T-helper 22 cell (primary cell): Measurements from ENCODE around the gene CSRP1.

Experiments used
- DNase-seq: peaks from one replicate; pipeline ENCODE4 v3.0.0-alpha.2; 2020; ENCODE audit warnings: low read depth

CSRP1 gene

DNA sequence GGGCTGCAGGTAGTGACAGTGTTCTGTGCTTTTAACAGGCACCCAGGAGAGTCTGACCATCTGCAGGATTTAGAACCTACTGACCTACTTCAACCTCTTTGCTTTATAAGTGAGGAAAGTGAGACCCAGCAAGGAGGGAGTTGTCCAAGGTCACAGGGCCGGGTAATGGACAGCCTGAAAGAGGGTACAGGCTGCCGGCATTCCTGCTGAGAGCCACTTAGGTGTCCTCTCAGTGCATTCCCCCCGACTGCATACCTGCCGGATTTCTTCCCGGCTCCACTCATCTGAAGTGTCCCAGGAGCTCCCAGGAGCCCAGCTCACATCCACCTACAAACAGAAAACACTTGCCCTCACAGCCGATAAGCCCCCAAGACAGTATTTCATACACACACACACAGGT is 51.8 kb downstream of the CSRP1 start:
- no peak for DNase-seq

GRCh38 chr1:201454608-201455007 is 52.3 kb downstream of the CSRP1 start:
- no peak for DNase-seq

DNA sequence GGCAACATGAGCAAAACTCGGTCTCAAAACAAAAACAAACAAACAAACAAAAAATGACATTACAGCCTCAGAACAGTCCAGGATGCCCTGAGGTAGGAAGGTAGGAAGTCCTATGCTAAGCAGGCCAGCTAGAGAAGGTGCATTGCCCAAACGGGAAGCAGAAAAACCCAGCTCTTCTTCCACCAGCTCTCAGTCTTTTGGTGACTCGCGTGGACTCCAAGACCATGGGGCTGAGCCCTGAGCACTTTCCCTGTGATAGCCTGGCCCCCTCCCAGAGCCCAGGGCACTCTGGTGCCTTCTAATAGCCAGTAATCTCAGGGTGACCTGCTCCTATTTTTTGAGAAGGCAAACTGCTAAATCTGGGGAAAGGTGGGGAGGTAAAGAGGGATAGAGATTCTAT is 54.1 kb downstream of the CSRP1 start:
- no peak for DNase-seq

DNA sequence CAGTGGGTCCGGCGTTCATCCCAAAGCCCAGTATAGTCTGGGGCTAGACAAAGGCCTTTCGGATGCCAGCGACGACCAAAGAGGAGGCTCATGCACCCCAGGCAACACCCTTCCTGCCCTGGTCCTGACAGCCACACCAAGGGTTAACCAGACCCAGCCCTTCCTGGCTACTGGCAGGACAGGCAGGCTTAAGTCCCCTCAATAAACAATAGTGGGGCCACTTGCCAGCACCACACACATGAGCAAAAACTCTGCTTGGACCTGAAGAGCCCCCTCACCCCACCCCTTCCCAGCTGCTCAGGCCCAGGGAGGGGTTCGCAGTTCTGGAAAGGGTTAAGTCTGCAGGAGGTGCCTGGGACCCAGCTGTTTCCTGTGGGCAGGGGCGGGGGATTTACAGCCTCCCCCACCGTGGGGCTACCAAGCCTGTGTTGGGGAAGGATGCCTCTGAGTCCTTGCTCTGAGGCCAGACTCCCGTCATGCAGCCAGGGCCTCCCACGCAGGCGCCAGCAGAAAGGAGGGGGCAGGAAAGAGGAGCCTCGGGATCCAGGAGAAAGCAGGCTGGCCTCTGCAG is 56.1 kb downstream of the CSRP1 start:
- DNase-seq, result no peak

DNA sequence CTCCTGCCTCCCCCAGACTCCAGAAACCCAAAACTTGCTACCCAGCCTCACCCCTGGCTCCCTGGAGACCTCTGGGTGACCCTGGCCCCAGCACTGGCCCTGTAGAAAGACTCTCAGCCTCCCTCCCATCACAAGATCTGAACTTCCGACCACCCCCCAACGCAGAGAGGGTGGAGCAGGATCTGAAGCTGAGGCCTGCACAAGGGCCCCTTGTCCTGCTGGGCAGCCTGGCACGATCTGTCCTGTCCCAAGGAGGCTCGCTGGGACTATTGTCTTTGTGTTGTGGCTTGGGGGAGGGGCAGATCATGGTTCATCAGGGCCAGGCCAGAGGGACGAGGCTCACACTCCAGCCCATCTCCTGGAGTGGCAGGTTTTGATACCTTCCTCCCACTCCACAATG is 57.9 kb downstream of the CSRP1 start:
- no peak for DNase-seq

- no peak for DNase-seq
Observed at GRCh38 chr1:201447903-201448871, 58.7 kb downstream of the CSRP1 start.

GRCh38 chr1:201445310-201445709 is 61.6 kb downstream of the CSRP1 start:
- DNase-seq, result no peak

GRCh38 chr1:201444792-201445191 is 62.1 kb downstream of the CSRP1 start:
- no peak for DNase-seq

DNA sequence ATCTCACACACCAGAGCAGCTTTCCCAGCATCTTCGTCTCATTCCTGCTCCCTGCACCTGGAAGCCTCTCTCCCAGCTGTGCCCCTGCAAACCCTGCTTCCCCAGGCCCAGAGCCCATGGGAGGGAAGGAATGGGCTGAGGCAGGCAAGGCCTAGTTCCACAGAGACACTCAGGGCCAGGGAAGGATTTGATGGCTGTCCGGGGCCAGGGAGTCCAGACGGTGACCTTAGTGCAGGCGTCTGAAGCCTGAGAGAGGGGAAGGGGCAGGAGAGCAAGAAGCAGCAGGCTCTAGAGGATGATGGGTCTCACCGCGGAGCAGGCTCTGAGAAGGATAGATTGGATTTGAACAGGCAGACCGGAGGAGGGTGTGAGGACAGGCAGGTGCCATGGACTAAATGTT is 63.2 kb downstream of the CSRP1 start:
- DNase-seq, result no peak

DNA sequence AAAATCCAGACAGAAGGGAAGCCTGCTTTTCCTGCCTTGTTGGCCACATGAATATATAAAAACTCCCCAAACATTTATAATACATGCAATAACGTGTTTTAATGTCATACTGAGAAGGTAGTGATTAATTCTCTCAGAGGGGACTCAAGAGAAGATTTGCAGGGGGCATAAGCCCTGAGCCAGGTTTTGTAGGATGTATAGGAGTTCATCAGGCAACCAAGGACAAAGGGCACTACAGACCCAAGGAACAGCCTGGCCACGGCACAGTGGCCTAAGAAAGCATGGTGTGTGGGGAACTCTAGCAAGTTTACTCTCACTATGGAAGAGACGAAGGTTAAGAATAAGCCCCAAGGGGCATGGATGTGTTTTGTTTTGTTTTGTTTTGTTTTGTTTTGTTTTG is 70.0 kb downstream of the CSRP1 start:
- no peak for DNase-seq

- no peak for DNase-seq
Observed at GRCh38 chr1:201436393-201436792, 70.5 kb downstream of the CSRP1 start.

DNA sequence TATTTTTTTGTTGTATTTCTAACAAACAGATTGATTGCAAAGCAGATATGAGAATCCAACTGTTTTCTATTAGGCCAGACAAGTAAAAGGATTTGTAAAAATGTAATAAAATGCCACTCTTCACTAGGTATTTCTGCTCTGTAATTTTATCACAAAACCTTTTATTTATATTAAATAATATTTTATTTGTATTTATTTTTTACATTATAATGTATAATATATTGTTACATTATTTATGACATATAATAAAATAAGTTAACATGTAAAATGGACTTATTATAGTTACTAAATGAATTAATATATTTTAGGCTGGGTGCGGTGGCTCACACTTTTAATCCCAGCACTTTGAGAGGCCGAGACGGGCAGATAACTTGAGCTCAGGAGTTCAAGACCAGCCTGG is 72.7 kb downstream of the CSRP1 start:
- DNase-seq, result no peak

GRCh38 chr1:201433609-201434008 is 73.3 kb downstream of the CSRP1 start:
- DNase-seq, result no peak
